ENCODE data around the gene CCDC188. TPM values are rescaled to one million over a fixed set of nuclear protein-coding genes. Genes with fewer than 3 reads are reported as not detected.

Gene CCDC188
- total RNA-seq, 1 donor from 2014 or later: not detected

DNA sequence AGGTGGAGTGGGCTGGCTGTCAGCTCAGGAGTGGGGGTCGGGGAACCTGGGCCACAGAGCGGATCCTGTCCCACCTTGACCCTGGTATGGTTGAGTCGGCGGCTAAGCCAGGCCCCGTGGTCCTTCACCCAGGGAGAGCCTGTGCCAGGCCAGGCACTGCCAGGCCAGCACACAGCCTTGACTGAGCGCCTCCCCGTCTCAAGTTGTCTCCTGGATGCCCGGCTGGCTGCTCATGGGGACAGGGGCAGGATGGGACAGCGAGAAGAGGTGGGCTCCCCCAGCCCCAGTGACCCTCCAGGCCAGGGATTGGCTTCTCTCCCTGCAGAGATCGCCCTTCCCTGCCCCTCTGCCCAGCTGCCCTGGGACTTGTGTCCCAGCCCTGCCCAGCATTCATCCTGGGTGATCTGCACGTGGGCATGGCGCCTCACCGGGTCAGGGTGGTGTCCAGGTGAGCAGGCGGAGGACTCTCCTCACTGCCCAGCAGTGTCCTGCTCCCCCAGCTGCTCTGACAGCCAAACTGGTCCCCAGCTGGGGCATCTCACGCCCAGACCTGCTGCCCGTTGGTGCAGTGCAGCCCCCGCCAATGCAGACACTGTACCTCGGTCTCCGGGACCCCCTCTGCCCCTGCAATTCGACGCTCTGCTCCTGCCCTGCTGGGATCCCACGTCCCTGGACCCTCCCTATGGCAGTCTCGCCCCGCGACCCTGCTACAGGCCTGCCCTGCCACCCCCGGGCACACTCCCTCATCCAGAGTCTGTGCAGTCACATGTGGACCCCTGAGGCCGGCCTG is 28.8 kb upstream of the CCDC188 start:
- no peaks in the 10 kb centered on the region for H3K27me3 Mint-ChIP-seq (ENCODE audit: low read depth)
- peaks cover 5% of the 10 kb centered on the region for H3K4me1 Mint-ChIP-seq
- no peaks in the 10 kb centered on the region for H3K36me3 Mint-ChIP-seq
- no peaks in the 10 kb centered on the region for H3K9me3 Mint-ChIP-seq
- H3K4me3 Mint-ChIP-seq: no peak overlapping the region
- no peak overlapping the region for H3K27ac Mint-ChIP-seq
- no peak for DNase-seq (ENCODE audit: low spot score in 2 of 2, unreplicated experiment in 2 of 2)
- TF ChIP-seq, protein P1, sequence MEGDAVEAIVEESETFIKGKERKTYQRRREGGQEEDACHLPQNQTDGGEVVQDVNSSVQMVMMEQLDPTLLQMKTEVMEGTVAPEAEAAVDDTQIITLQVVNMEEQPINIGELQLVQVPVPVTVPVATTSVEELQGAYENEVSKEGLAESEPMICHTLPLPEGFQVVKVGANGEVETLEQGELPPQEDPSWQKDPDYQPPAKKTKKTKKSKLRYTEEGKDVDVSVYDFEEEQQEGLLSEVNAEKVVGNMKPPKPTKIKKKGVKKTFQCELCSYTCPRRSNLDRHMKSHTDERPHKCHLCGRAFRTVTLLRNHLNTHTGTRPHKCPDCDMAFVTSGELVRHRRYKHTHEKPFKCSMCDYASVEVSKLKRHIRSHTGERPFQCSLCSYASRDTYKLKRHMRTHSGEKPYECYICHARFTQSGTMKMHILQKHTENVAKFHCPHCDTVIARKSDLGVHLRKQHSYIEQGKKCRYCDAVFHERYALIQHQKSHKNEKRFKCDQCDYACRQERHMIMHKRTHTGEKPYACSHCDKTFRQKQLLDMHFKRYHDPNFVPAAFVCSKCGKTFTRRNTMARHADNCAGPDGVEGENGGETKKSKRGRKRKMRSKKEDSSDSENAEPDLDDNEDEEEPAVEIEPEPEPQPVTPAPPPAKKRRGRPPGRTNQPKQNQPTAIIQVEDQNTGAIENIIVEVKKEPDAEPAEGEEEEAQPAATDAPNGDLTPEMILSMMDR (IDR thresholded peaks at IDR 0.05; ENCODE audit: unreplicated experiment): no peak

DNA sequence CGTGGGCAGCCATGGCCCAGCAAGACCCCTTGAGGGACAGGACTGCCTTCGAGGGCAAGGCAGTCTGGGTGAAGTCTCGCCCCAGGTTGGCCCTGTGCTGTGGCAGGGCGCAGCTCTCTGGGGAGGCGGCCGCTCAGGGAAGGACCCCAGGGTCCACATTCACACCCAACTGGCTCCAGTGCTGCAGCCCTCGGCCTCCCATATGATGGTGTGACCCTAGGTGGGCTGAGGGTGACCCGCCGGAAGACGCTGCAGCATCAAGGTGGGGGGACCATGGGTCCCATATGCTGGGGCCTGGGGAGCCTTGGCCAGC is 28.0 kb upstream of the CCDC188 start:
- no peak overlapping the region for H3K27ac Mint-ChIP-seq
- H3K27me3 Mint-ChIP-seq (ENCODE audit: low read depth): no peaks in the 10 kb centered on the region
- H3K36me3 Mint-ChIP-seq: no peaks in the 10 kb centered on the region
- TF ChIP-seq, protein P1 (IDR thresholded peaks at IDR 0.05; ENCODE audit: unreplicated experiment): no peak
- peaks cover 5% of the 10 kb centered on the region for H3K4me1 Mint-ChIP-seq
- no peak for DNase-seq (ENCODE audit: low spot score in 2 of 2, unreplicated experiment in 2 of 2)
- no peaks in the 10 kb centered on the region for H3K9me3 Mint-ChIP-seq
- no peak overlapping the region for H3K4me3 Mint-ChIP-seq

DNA sequence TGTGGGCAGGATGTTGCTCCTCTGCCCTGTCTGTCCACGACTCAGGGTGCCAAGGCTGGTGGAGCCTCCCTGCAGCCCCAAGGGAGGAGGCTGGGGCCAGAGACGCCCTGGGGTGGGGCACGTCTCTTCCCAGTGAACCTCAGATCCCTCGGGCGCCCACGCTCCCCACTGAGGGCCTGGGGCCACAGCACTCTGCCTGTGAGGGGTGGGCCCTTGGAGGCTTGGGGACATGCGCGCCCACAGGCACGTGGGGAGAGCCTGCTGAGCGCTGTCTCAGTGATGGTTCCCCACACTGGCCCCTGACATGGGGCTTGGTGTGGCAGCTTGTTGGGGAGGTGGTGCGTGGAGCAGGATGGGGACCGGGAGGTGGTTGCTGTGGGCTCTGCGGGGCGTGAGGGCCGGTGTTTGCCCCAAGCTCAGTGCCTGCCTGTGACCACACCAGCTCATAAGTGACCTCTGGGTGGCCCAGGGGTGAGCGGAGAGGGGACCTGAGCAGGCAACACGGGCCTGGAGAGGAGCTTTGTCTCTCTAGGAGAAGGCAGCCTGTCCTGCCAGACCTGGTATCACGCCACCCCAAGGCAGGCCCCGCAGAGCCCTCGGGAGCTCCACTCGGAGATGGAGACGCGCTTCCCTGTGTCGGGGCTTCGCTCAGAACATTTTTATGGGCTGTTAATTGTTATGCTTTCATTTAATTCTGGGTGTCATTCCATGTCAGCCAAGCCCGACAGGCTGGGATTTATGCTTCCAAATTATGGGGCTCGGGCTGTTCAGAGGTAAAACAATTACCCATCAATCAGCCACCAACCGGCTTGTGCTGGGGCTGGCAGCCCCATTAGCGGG is 27.4 kb upstream of the CCDC188 start:
- Mint-ChIP-seq H3K27ac (no peak overlapping the region), H3K36me3 (no peaks in the 10 kb centered on the region), H3K27me3 (ENCODE audit: low read depth) (no peaks in the 10 kb centered on the region), H3K9me3 (no peaks in the 10 kb centered on the region), H3K4me1 (peaks cover 5% of the 10 kb centered on the region), H3K4me3 (no peak overlapping the region)
- TF ChIP-seq, protein P1 (IDR thresholded peaks at IDR 0.05; ENCODE audit: unreplicated experiment): no peak
- DNase-seq (ENCODE audit: low spot score in 2 of 2, unreplicated experiment in 2 of 2): no peak

DNA sequence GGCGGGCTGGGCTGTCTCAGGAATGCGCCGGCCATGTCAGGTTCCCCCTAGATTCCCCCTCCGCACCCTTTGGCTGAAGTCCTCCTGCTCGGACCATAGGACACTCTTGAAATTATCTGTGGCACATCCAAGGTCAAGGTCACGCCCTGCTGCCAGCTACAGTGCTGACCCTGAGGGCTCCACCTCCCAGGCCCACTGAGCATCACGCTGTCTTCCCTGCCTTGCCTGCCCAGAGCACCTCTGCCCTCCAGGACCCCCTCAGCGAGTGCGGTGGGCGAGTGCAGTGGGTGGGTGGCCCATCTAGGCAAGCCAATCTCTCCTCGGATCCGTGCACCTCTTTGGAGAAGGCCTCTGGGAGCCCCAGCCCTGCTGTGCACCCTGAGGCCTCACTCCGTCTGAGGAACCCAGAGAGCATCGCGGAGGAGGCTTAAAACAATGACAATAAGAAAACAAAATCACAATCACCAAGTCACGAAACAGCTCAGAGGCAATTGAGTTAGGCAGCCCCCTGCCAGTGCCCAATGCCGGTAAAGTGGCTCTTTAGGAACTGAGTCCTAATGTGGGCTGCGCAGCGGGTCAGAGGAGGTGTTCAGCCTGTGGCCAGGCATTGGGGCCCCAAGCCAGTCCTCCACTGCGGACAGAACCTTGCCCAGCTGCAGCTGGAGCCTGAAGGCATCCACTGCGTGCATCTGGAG is 26.5 kb upstream of the CCDC188 start:
- Mint-ChIP-seq H3K36me3 (no peaks in the 10 kb centered on the region), H3K4me3 (no peak overlapping the region), H3K4me1 (peaks cover 5% of the 10 kb centered on the region), H3K9me3 (no peaks in the 10 kb centered on the region), H3K27me3 (ENCODE audit: low read depth) (no peaks in the 10 kb centered on the region), H3K27ac (no peak overlapping the region)
- DNase-seq (ENCODE audit: low spot score in 2 of 2, unreplicated experiment in 2 of 2): no peak
- TF ChIP-seq, protein P1 (IDR thresholded peaks at IDR 0.05; ENCODE audit: unreplicated experiment): no peak

DNA sequence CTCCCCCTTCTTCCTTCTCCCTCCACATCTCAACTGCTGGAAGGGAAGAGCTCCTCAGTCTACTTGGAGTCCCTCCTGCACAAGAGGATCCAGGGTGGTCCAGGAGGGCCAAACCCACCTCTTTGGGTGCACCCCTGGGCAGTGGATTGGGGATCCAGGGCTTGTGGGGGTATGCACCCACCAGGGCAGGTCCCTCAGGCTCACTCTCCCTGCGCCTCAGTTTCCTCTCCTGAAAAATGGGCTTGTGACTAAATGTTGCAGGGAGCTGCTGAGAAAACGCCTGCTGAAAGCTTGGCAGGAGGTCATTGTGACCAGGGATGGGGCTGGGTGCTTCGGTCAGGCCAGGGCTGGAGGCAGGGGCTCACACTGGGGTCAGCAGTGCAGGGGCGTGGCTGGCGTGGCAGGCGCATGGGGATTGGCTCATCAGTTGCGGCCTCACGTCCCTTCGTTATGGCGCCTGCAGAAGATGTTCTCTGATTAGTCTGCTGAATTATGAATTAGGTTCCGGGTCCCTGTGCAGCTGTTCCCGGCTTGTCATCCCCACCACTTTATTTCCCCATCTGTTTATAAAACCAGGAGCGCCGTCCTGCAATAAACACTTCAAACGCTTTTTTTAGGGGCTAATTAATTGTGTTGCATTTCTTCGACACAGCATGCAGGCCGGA is 25.7 kb upstream of the CCDC188 start:
- H3K9me3 Mint-ChIP-seq: no peaks in the 10 kb centered on the region
- H3K27me3 Mint-ChIP-seq (ENCODE audit: low read depth): no peaks in the 10 kb centered on the region
- H3K27ac Mint-ChIP-seq: no peak overlapping the region
- no peaks in the 10 kb centered on the region for H3K36me3 Mint-ChIP-seq
- DNase-seq (ENCODE audit: low spot score in 2 of 2, unreplicated experiment in 2 of 2): no peak
- peaks cover 5% of the 10 kb centered on the region for H3K4me1 Mint-ChIP-seq
- H3K4me3 Mint-ChIP-seq: no peak overlapping the region
- TF ChIP-seq, protein P1 (IDR thresholded peaks at IDR 0.05; ENCODE audit: unreplicated experiment): no peak
